SK-N-MC (cell line): ENCODE results near the gene STPG2.

ENCODE experiments used
- EZH2 ChIP-seq: fragments of 200-600 bp; sonication (generic); IDR thresholded peaks from one replicate; pipeline ENCODE4 v1.6.1; 2017; ENCODE audit warnings: antibody characterized with exemption
- FOXP2 ChIP-seq: optimal IDR thresholded peaks from 2 replicates; pipeline ENCODE3; 2011; ENCODE audit warnings: mild to moderate bottlenecking, moderate library complexity; ENCODE audit not compliant: insufficient read depth; ENCODE audit errors: extremely low read length, control extremely low read depth
- POLR2AphosphoS5 ChIP-seq: IDR thresholded peaks from 2 replicates; pipeline ENCODE4 v1.6.1; 2012; ENCODE audit warnings: mild to moderate bottlenecking, low read depth, low read length, borderline replicate concordance

GRCh38 chr4:97912156-97912555 is 231.1 kb downstream of the STPG2 start:
- TF ChIP-seq EZH2: no peak
- no peak for TF ChIP-seq POLR2AphosphoS5
- TF ChIP-seq FOXP2: no peak
